ENCODE measurements around the gene CACNA1B.

CACNA1B gene

GRCh38 chr9:137978262-137978714, 100.7 kb downstream of the CACNA1B start:
- no peak for DNase-seq (ENCODE audit: low read depth in 2 of 3, low spot score in 2 of 3)

GRCh38 chr9:137982200-137982599, 104.6 kb downstream of the CACNA1B start:
- DNase-seq (ENCODE audit: low read depth in 2 of 3, low spot score in 2 of 3): no peak

GRCh38 chr9:137984005-137984404, 106.4 kb downstream of the CACNA1B start:
- no peak for DNase-seq (ENCODE audit: low read depth in 2 of 3, low spot score in 2 of 3)

GRCh38 chr9:137984520-137985257, 107.1 kb downstream of the CACNA1B start:
- DNase-seq (ENCODE audit: low read depth in 2 of 3, low spot score in 2 of 3): no peak

- DNase-seq (ENCODE audit: low read depth in 2 of 3, low spot score in 2 of 3): no peak
These were observed 108.1 kb downstream of the CACNA1B start for GRCh38 chr9:137985637-137986071.

- DNase-seq (ENCODE audit: low read depth in 2 of 3, low spot score in 2 of 3): no peak
These were observed 108.9 kb downstream of the CACNA1B start for GRCh38 chr9:137986268-137987099.

GRCh38 chr9:137987244-137988030, 109.9 kb downstream of the CACNA1B start:
- DNase-seq (ENCODE audit: low read depth in 2 of 3, low spot score in 2 of 3): no peak

- DNase-seq (ENCODE audit: low read depth in 2 of 3, low spot score in 2 of 3): no peak
These were observed 110.5 kb downstream of the CACNA1B start for GRCh38 chr9:137988051-137988450.

- DNase-seq (ENCODE audit: low read depth in 2 of 3, low spot score in 2 of 3): no peak
These were observed 111.1 kb downstream of the CACNA1B start for GRCh38 chr9:137988701-137989100.

GRCh38 chr9:137989156-137989555, 111.6 kb downstream of the CACNA1B start:
- no peak for DNase-seq (ENCODE audit: low read depth in 2 of 3, low spot score in 2 of 3)

- no peak for DNase-seq (ENCODE audit: low read depth in 2 of 3, low spot score in 2 of 3)
These were observed 112.6 kb downstream of the CACNA1B start for GRCh38 chr9:137989999-137990715.

GRCh38 chr9:138003485-138004190, 126.1 kb downstream of the CACNA1B start:
- DNase-seq (ENCODE audit: low read depth in 2 of 3, low spot score in 2 of 3): no peak

GRCh38 chr9:138006576-138007233, 129.1 kb downstream of the CACNA1B start:
- DNase-seq (ENCODE audit: low read depth in 2 of 3, low spot score in 2 of 3): no peak

GRCh38 chr9:138007566-138007917, 130.0 kb downstream of the CACNA1B start:
- no peak for DNase-seq (ENCODE audit: low read depth in 2 of 3, low spot score in 2 of 3)

GRCh38 chr9:138007918-138008841, 130.6 kb downstream of the CACNA1B start:
- no peak for DNase-seq (ENCODE audit: low read depth in 2 of 3, low spot score in 2 of 3)

- no peak for DNase-seq (ENCODE audit: low read depth in 2 of 3, low spot score in 2 of 3)
These were observed 131.6 kb downstream of the CACNA1B start for GRCh38 chr9:138009016-138009802.

GRCh38 chr9:138009803-138010690, 132.5 kb downstream of the CACNA1B start:
- DNase-seq (ENCODE audit: low read depth in 2 of 3, low spot score in 2 of 3): no peak

Data from activated CD8-positive, alpha-beta memory T cell treated with anti-CD3 and anti-CD28 coated beads for 48 hours (primary cell).